ENCODE measurements around the gene TYW1B. TPM values are rescaled to one million over a fixed set of nuclear protein-coding genes. Genes with fewer than 3 reads are reported as not detected.
"Not testable (repeated sequence)": the region's sequence is repeated elsewhere in the genome, so short reads cannot be mapped to it uniquely, and the experiment has no call there.

TYW1B gene
- total RNA-seq, 6 donors from 2014 or later: 2.4 to 22.0 (median 4.5) TPM

GRCh38 chr7:72540923-72541322 is 287.1 kb downstream of the TYW1B start:
- H3K36me3 ChIP-seq: no peaks in the 10 kb centered on the region
- no peaks in the 10 kb centered on the region for H3K4me1 ChIP-seq
- H3K4me3 ChIP-seq: no peak overlapping the region
- no peak for TF ChIP-seq CTCF (IDR thresholded peaks at IDR 0.05)
- TF ChIP-seq POLR2AphosphoS5 (IDR thresholded peaks at IDR 0.05): no peak
- no peak for TF ChIP-seq POLR2A (IDR thresholded peaks at IDR 0.05)
- TF ChIP-seq EP300 (IDR thresholded peaks at IDR 0.05): no peak
- WGBS, 2 donors: 73 to 89% methylated on average over 2 of the region's 2 CpGs
- no peak for ATAC-seq (ENCODE audit: low FRiP score in 2 of 2)
- DNase-seq: no peak
- H3K27ac ChIP-seq: no peak overlapping the region
- H3K9me3 ChIP-seq: no peaks in the 10 kb centered on the region
- H3K27me3 ChIP-seq: no peaks in the 10 kb centered on the region

DNA sequence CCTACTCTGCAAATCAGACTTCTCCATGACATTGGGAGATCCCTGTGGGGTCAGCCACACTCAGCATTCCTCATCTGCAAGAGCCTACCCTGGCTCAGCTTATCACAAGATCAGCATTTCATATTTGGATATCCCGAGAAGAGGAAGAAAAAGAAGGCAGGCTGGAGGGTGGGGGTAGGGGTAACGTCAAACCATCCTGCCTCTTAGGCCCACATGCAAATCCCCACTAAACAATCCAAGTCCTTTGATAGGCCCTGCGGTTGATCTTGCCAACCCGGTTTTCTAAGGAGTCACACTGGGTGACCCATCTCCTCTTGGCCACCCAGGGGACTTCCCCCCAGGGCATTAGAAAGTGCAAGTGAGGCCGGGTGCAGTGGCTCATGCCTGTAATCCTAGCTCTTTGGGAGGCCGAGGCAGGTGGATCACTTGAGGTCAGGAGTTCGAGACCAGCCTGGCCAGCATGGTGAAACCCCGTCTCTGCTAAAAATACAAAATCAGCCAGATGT is 287.8 kb downstream of the TYW1B start:
- H3K9me3 ChIP-seq: no peaks in the 10 kb centered on the region
- no peak overlapping the region for H3K27ac ChIP-seq
- DNase-seq (no peak), ATAC-seq (ENCODE audit: low FRiP score in 2 of 2) (no peak)
- no peak for TF ChIP-seq CTCF (IDR thresholded peaks at IDR 0.05)
- TF ChIP-seq POLR2AphosphoS5 (IDR thresholded peaks at IDR 0.05): no peak
- no peak for TF ChIP-seq POLR2A (IDR thresholded peaks at IDR 0.05)
- no peak for TF ChIP-seq EP300 (IDR thresholded peaks at IDR 0.05)
- no peaks in the 10 kb centered on the region for H3K27me3 ChIP-seq
- no peaks in the 10 kb centered on the region for H3K4me1 ChIP-seq
- no peak overlapping the region for H3K4me3 ChIP-seq
- 79 to 85% methylated on average over 5 to 8 of the region's 8 CpGs for WGBS, 2 donors
- H3K36me3 ChIP-seq: no peaks in the 10 kb centered on the region

GRCh38 chr7:72539702-72540101 is 288.3 kb downstream of the TYW1B start:
- H3K9me3 ChIP-seq: no peaks in the 10 kb centered on the region
- H3K4me1 ChIP-seq: no peaks in the 10 kb centered on the region
- ATAC-seq (ENCODE audit: low FRiP score in 2 of 2) (no peak), DNase-seq (no peak)
- no peaks in the 10 kb centered on the region for H3K36me3 ChIP-seq
- TF ChIP-seq EP300 (IDR thresholded peaks at IDR 0.05) (no peak), CTCF (IDR thresholded peaks at IDR 0.05) (no peak), POLR2AphosphoS5 (IDR thresholded peaks at IDR 0.05) (no peak), POLR2A (IDR thresholded peaks at IDR 0.05) (no peak)
- H3K27ac ChIP-seq: no peak overlapping the region
- H3K4me3 ChIP-seq: no peak overlapping the region
- 90 to 94% methylated on average over 7 of the region's 7 CpGs for WGBS, 2 donors
- no peaks in the 10 kb centered on the region for H3K27me3 ChIP-seq

DNA sequence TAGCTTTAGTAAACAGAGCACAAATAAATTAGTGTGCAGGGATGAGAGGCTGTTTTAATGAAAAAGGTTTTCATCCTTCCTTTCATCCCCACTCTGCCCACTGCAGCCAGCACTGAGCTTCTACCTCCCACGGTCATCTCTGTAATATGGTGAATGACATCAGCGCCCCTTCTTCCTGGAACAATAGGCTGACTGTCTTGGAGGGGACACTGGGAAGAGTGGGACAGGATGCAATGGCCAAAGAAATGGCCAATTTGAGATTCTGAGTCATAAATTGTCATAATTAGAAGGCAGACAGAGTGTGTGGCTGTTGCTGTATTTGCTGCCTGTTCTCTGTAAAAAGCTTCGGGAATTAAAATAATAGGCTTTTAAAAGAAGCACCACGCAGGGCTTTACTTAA is 289.1 kb downstream of the TYW1B start:
- H3K9me3 ChIP-seq: no peaks in the 10 kb centered on the region
- no peaks in the 10 kb centered on the region for H3K4me1 ChIP-seq
- H3K27ac ChIP-seq: no peak overlapping the region
- no peak overlapping the region for H3K4me3 ChIP-seq
- no peaks in the 10 kb centered on the region for H3K27me3 ChIP-seq
- H3K36me3 ChIP-seq: no peaks in the 10 kb centered on the region
- WGBS, 2 donors: 81 to 91% methylated on average over 4 of the region's 4 CpGs
- no peak for DNase-seq
- no peak for TF ChIP-seq POLR2AphosphoS5 (IDR thresholded peaks at IDR 0.05)
- no peak for TF ChIP-seq CTCF (IDR thresholded peaks at IDR 0.05)
- TF ChIP-seq EP300 (IDR thresholded peaks at IDR 0.05): no peak
- TF ChIP-seq POLR2A (IDR thresholded peaks at IDR 0.05): no peak
- no peak for ATAC-seq (ENCODE audit: low FRiP score in 2 of 2)

GRCh38 chr7:72538147-72538546 is 289.9 kb downstream of the TYW1B start:
- Histone ChIP-seq H3K4me1 (no peaks in the 10 kb centered on the region), H3K4me3 (no peak overlapping the region), H3K27ac (no peak overlapping the region), H3K27me3 (no peaks in the 10 kb centered on the region), H3K36me3 (no peaks in the 10 kb centered on the region), H3K9me3 (no peaks in the 10 kb centered on the region)
- ATAC-seq (ENCODE audit: low FRiP score in 2 of 2) (no peak), DNase-seq (no peak)
- no peak for TF ChIP-seq POLR2A (IDR thresholded peaks at IDR 0.05)
- no peak for TF ChIP-seq CTCF (IDR thresholded peaks at IDR 0.05)
- no peak for TF ChIP-seq EP300 (IDR thresholded peaks at IDR 0.05)
- no peak for TF ChIP-seq POLR2AphosphoS5 (IDR thresholded peaks at IDR 0.05)
- 81 to 87% methylated on average over 8 to 10 of the region's 10 CpGs for WGBS, 2 donors

DNA sequence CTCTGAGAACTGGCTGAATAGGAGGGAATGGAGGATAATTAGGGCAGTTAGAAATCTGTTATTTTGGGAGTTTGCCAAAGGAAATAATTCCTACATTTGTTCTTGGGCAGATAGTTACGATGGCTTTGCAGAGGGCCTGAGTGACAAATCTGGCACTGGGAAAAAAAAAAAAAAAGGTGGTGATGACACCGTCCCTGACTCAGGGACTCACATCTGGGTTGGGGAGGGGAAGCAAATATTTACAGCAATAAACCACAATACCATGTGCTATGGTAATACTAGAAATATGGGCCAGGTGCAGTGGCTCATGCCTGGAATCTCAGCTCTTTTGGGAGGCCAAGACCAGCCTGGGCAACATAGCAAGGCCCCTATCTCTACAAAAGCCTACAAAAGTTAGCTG is 292.0 kb downstream of the TYW1B start:
- not testable (repeated sequence) for ATAC-seq (ENCODE audit: low FRiP score in 2 of 2); DNase-seq; H3K27ac ChIP-seq; H3K9me3 ChIP-seq; H3K4me3 ChIP-seq; H3K27me3 ChIP-seq; H3K4me1 ChIP-seq; H3K36me3 ChIP-seq
- WGBS, 2 donors: 42 to 52% methylated on average over 2 of the region's 2 CpGs

DNA sequence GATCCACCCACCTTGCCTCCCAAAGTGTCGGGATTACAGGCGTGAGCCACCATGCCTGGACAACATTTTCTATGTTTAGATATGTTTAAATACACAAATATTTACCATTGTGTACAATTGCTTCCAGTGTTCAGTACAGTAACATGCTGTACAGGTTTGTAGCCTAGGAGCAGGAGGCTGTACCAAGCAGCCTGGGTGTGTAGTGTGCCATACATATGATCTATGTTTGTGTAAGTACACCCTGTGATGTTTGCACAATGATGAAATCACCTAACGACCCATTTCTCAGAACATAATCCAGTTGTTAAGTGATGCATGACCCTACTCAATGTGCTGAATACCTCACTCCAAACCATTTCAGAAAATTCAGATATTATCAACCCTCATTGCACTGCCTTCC is 297.0 kb downstream of the TYW1B start:
- ATAC-seq (ENCODE audit: low FRiP score in 2 of 2); H3K4me1 ChIP-seq; H3K27me3 ChIP-seq; H3K27ac ChIP-seq; DNase-seq; H3K4me3 ChIP-seq; H3K9me3 ChIP-seq; H3K36me3 ChIP-seq: not testable (repeated sequence)
- WGBS, 2 donors: 92% methylated on average over 2 of the region's 3 CpGs; no CpG with 5 or more reads in 1 of the 2 donors
